Measurements from ENCODE around the gene PCSK5. TPM values are rescaled to one million over a fixed set of nuclear protein-coding genes. Genes with fewer than 3 reads are reported as not detected.

PCSK5 gene
- total and polyA plus RNA-seq, 2 of the 8 experiments (the other 6 are each of a cell fraction or from before 2014, with no cell fraction given): 5.5 to 10.7 TPM

- TF ChIP-seq CHD7 (IDR thresholded peaks at IDR 0.05; ENCODE audit: insufficient replicate concordance, low read length): no peak
- no peak for TF ChIP-seq TEAD4 (IDR thresholded peaks at IDR 0.05; ENCODE audit: low read depth, low read length)
- TF ChIP-seq HDAC6 (IDR thresholded peaks at IDR 0.05; ENCODE audit: low read depth, low read length): no peak
- TF ChIP-seq GTF2F1 (IDR thresholded peaks at IDR 0.05; ENCODE audit: borderline replicate concordance, low read depth, low read length): no peak
- no peak for TF ChIP-seq EP300 (IDR thresholded peaks at IDR 0.05; ENCODE audit: borderline replicate concordance in 1 of 2, low read depth in 2 of 2, low read length in 2 of 2)
- TF ChIP-seq CREB1 (IDR thresholded peaks at IDR 0.05): no peak
Measured at GRCh38 chr9:75894566-75894965, 4.1 kb downstream of the PCSK5 start (continued).
